Tibial artery (tissue), 4 donors: ENCODE data around the gene CHMP4B.

ENCODE experiments used
- DNase-seq, 2 donors: peaks; one replicate each; pipeline ENCODE4 v3.0.0-alpha.2; 2019
- H3K27ac ChIP-seq, 2 donors: fragments of 200-600 bp; sonication (generic) in 1 of 2; 1 replicate in 1 of 2; 2 replicates in 1 of 2; pipeline ENCODE4 v1.5.1; 2018 to 2019; ENCODE audit warnings: mild to moderate bottlenecking in 1 of 2
- H3K27me3 ChIP-seq, 2 donors: fragments of 200-600 bp; sonication (generic) in 1 of 2; one replicate each; pipeline versions ENCODE4 v1.5.1 to v1.6.0; 2016 to 2019
- H3K36me3 ChIP-seq, 3 donors: fragments of 200-600 bp; sonication (generic) in 2 of 3; one replicate each; pipeline ENCODE4 v1.5.1; 2016 to 2019; ENCODE audit warnings: mild to moderate bottlenecking in 2 of 3
- H3K4me1 ChIP-seq, 4 donors: fragments of 200-600 bp; sonication (generic) in 2 of 4; 1 replicate in 3 of 4; 2 replicates in 1 of 4; pipeline ENCODE4 v1.5.1; 2016 to 2019
- H3K4me3 ChIP-seq, 2 donors: fragments of 200-600 bp; sonication (generic) in 1 of 2; 1 replicate in 1 of 2; 2 replicates in 1 of 2; pipeline ENCODE4 v1.5.1; 2018 to 2019; ENCODE audit warnings: mild to moderate bottlenecking in 2 of 2
- H3K9me3 ChIP-seq, 3 donors: fragments of 200-600 bp; sonication (generic) in 1 of 3; one replicate each; pipeline ENCODE4 v1.5.1; 2016 to 2019
- CTCF ChIP-seq, 2 experiments: fragments of 200-600 bp in 1 of 2; fragments of 450-650 bp in 1 of 2; IDR thresholded peaks; one replicate each; pipeline ENCODE4 v1.5.1; 2017 to 2019; ENCODE audit warnings: antibody characterized with exemption in 2 of 2, mild to moderate bottlenecking in 1 of 2, moderate library complexity in 1 of 2
- intact Hi-C: fragments of 100-400 bp; cut with DNase I; formaldehyde crosslinking; loops from one replicate; pipeline ENCODE4 v1.15.0; 2023; ENCODE audit warnings: low total_unique reads

CHMP4B gene

GRCh38 chr20:33866398-33867100 lies 55.4 kb downstream of the CHMP4B start:
- intact Hi-C loops, result no loop called here
- no peak for TF ChIP-seq CTCF (IDR thresholded peaks at IDR 0.05)
- no peaks in the 10 kb centered on the region for H3K36me3 ChIP-seq

GRCh38 chr20:33868042-33868441 lies 56.9 kb downstream of the CHMP4B start:
- Histone ChIP-seq H3K27me3 (no peaks in the 10 kb centered on the region), H3K4me1 (peaks cover 0 to 15% (median 8%) of the 10 kb centered on the region in 4 donors), H3K36me3 (no peaks in the 10 kb centered on the region), H3K27ac (no peak overlapping the region), H3K4me3 (no peak overlapping the region), H3K9me3 (no peaks in the 10 kb centered on the region)
- TF ChIP-seq CTCF (IDR thresholded peaks at IDR 0.05), result no peak
- intact Hi-C loops, result no loop called here
- DNase-seq, result no peak

More at GRCh38 chr20:33866398-33867100, 55.4 kb downstream of the CHMP4B start:
- no peak for DNase-seq
- H3K9me3 ChIP-seq, result no peaks in the 10 kb centered on the region
- H3K4me3 ChIP-seq, result no peak overlapping the region
- peaks cover 0 to 15% (median 12%) of the 10 kb centered on the region in 4 donors for H3K4me1 ChIP-seq
- no peak overlapping the region for H3K27ac ChIP-seq
- H3K27me3 ChIP-seq, result no peaks in the 10 kb centered on the region

GRCh38 chr20:33868595-33868994 lies 57.4 kb downstream of the CHMP4B start:
- intact Hi-C loops, result no loop called here
- TF ChIP-seq CTCF (IDR thresholded peaks at IDR 0.05), result no peak

GRCh38 chr20:33869283-33869682 lies 58.1 kb downstream of the CHMP4B start:
- intact Hi-C loops, result no loop called here

More at GRCh38 chr20:33868595-33868994, 57.4 kb downstream of the CHMP4B start:
- Histone ChIP-seq H3K36me3 (no peaks in the 10 kb centered on the region), H3K4me3 (no peak overlapping the region), H3K27me3 (no peaks in the 10 kb centered on the region), H3K9me3 (no peaks in the 10 kb centered on the region), H3K27ac (no peak overlapping the region), H3K4me1 (peaks cover 0 to 13% (median 8%) of the 10 kb centered on the region in 4 donors)
- no peak for DNase-seq

GRCh38 chr20:33871362-33871761 lies 60.2 kb downstream of the CHMP4B start:
- H3K9me3 ChIP-seq, result no peaks in the 10 kb centered on the region

More at GRCh38 chr20:33869283-33869682, 58.1 kb downstream of the CHMP4B start:
- H3K4me1 ChIP-seq, result peaks cover 0 to 13% (median 8%) of the 10 kb centered on the region in 4 donors
- H3K27me3 ChIP-seq, result no peaks in the 10 kb centered on the region
- TF ChIP-seq CTCF (IDR thresholded peaks at IDR 0.05), result no peak
- no peaks in the 10 kb centered on the region for H3K9me3 ChIP-seq
- no peak overlapping the region for H3K4me3 ChIP-seq
- no peak for DNase-seq
- no peak overlapping the region for H3K27ac ChIP-seq
- H3K36me3 ChIP-seq, result no peaks in the 10 kb centered on the region

More at GRCh38 chr20:33871362-33871761, 60.2 kb downstream of the CHMP4B start:
- no peaks in the 10 kb centered on the region for H3K27me3 ChIP-seq
- no peak for DNase-seq
- intact Hi-C loops, result no loop called here
- no peaks in the 10 kb centered on the region for H3K36me3 ChIP-seq
- no peak for TF ChIP-seq CTCF (IDR thresholded peaks at IDR 0.05)
- peak overlapping the region; percentile 34 to 36 for H3K4me3 ChIP-seq
- no peak overlapping the region for H3K27ac ChIP-seq
- peaks cover 0 to 13% (median 8%) of the 10 kb centered on the region in 4 donors for H3K4me1 ChIP-seq
